Caco-2 (cell line): ENCODE measurements around the gene NUMA1. TPM values are rescaled to one million over a fixed set of nuclear protein-coding genes. Genes with fewer than 3 reads are reported as not detected.

ENCODE experiments used
- BruUV-seq: library from RNA; stranded (reverse); fragments of 400-500 nt; replicated peaks from 2 replicates; lab custom pipeline; 2021; lab: Mats Ljungman, UMichigan
- CTCF ChIA-PET: fragments of 300-600 bp; sonication (Branson Sonifier 250); formaldehyde crosslinking; loops from one replicate; lab custom pipeline; 2022; ENCODE audit warnings: antibody characterized with exemption; lab: Charles Lee
- POLR2A ChIA-PET: fragments of 300-600 bp; sonication (Branson Sonifier 250); formaldehyde crosslinking; loops from one replicate; lab custom pipeline; 2022; ENCODE audit warnings: antibody characterized with exemption; lab: Charles Lee
- DNase-seq, 2 experiments: peaks; one replicate each; pipeline versions ENCODE4 v3.0.0 to v3.0.0-alpha.2; 2020 to 2022
- H3K27me3 ChIP-seq: replicated peaks from 2 replicates; pipeline ENCODE4 v1.6.0; 2011; ENCODE audit warnings: low read length; ENCODE audit not compliant: control insufficient read depth, insufficient read depth
- H3K36me3 ChIP-seq: 2 replicates; pipeline ENCODE4 v1.5.1; 2011; ENCODE audit warnings: low read length; ENCODE audit not compliant: control insufficient read depth, insufficient read depth
- H3K4me1 ChIP-seq: fragments of 250-450 bp; sonication (Bioruptor Pico); 2 replicates; pipeline ENCODE4 v1.5.1; 2020; ENCODE audit warnings: mild to moderate bottlenecking
- H3K4me3 ChIP-seq: 2 replicates; pipeline ENCODE4 v1.5.1; 2011; ENCODE audit warnings: low read depth, mild to moderate bottlenecking, control low read depth, low read length
- H3K9me3 ChIP-seq: fragments of 250-450 bp; sonication (Bioruptor Pico); 2 replicates; pipeline ENCODE4 v1.5.1; 2020; ENCODE audit warnings: mild to moderate bottlenecking, moderate library complexity
- H3K27ac Mint-ChIP-seq: one replicate; pipeline ENCODE4 v1.8.0; 2022; ENCODE audit warnings: mixed read lengths; ENCODE audit not compliant: unreplicated experiment
- H3K27me3 Mint-ChIP-seq: one replicate; pipeline ENCODE4 v1.8.0; 2022; ENCODE audit warnings: mixed read lengths; ENCODE audit not compliant: insufficient read depth, unreplicated experiment
- H3K36me3 Mint-ChIP-seq: one replicate; pipeline ENCODE4 v1.8.0; 2022; ENCODE audit warnings: mild to moderate bottlenecking, mixed read lengths; ENCODE audit not compliant: insufficient read depth, unreplicated experiment
- H3K4me1 Mint-ChIP-seq: one replicate; pipeline ENCODE4 v1.8.0; 2022; ENCODE audit warnings: low read depth, mixed read lengths; ENCODE audit not compliant: unreplicated experiment
- H3K4me3 Mint-ChIP-seq: one replicate; pipeline ENCODE4 v1.8.0; 2022; ENCODE audit warnings: mild to moderate bottlenecking, moderate library complexity, mixed read lengths; ENCODE audit not compliant: unreplicated experiment
- H3K9me3 Mint-ChIP-seq: one replicate; pipeline ENCODE4 v1.8.0; 2022; ENCODE audit warnings: mixed read lengths; ENCODE audit not compliant: unreplicated experiment
- CTCF ChIP-seq, 2 experiments: fragments of 200-600 bp in 1 of 2; IDR thresholded peaks; 1 replicate in 1 of 2; 2 replicates in 1 of 2; pipeline versions ENCODE4 v1.5.1 to v1.8.0; 2011 to 2022; ENCODE audit warnings: antibody characterized with exemption in 1 of 2, control low read depth in 1 of 2, inconsistent platforms in 1 of 2, low read depth in 1 of 2, low read length in 1 of 2, mild to moderate bottlenecking in 1 of 2, moderate library complexity in 1 of 2; ENCODE audit not compliant: insufficient read depth in 1 of 2, severe bottlenecking in 1 of 2, unreplicated experiment in 1 of 2
- intact Hi-C: fragments of 100-400 bp; cut with micrococcal nuclease; formaldehyde crosslinking; loops from one replicate; pipeline ENCODE4 v1.10.0; 2022; ENCODE audit not compliant: unreplicated experiment
- total RNA-seq: library from RNA; stranded (reverse); gene quantifications from 2 replicates; pipeline ENCODE4 v1.2.3, GENCODE V29; 2022

The NUMA1 gene
- total RNA-seq, 1 experiment from 2014 or later = 190 TPM

- Histone ChIP-seq H3K4me3 (no peak overlapping the region), H3K4me1 (no peaks in the 10 kb centered on the region), H3K36me3 (peaks cover 40% of the 10 kb centered on the region), H3K9me3 (no peaks in the 10 kb centered on the region), H3K27me3 (no peaks in the 10 kb centered on the region)
- intact Hi-C loops = no loop called here
- Mint-ChIP-seq H3K36me3 (peaks cover 98% of the 10 kb centered on the region), H3K27ac (peak overlapping the region; percentile 16), H3K9me3 (no peaks in the 10 kb centered on the region), H3K4me3 (no peak overlapping the region), H3K27me3 (no peaks in the 10 kb centered on the region), H3K4me1 (no peaks in the 10 kb centered on the region)
- BruUV-seq = no TSS peak
- TF ChIP-seq CTCF (IDR thresholded peaks at IDR 0.05; ENCODE audit: insufficient read depth in 1 of 2, low read depth in 1 of 2, low read length in 1 of 2, severe bottlenecking in 1 of 2, unreplicated experiment in 1 of 2) = no peak
- POLR2A ChIA-PET = interaction anchor here (1.3 kb wide), 1 partner anchor 80 kb away, joined by 3 read pairs; the partner anchor contains the start of genes RNF121 and XNDC1N
- no peak for DNase-seq
- CTCF ChIA-PET = interaction anchor here (0.8 to 1.0 kb wide), 3 partner anchors 12 to 422 kb away, joined by 3 read pairs; no protein-coding TSS in a partner anchor
These were observed 71.2 kb downstream of the NUMA1 start for GRCh38 chr11:72009156-72009555.

- no peaks in the 10 kb centered on the region for H3K4me1 ChIP-seq
- peaks cover 98% of the 10 kb centered on the region for H3K36me3 Mint-ChIP-seq
- H3K4me3 Mint-ChIP-seq = no peak overlapping the region
- no peaks in the 10 kb centered on the region for H3K27me3 Mint-ChIP-seq
- H3K27me3 ChIP-seq = no peaks in the 10 kb centered on the region
- no TSS peak for BruUV-seq
- intact Hi-C loops = no loop called here
- no peaks in the 10 kb centered on the region for H3K9me3 Mint-ChIP-seq
- H3K4me3 ChIP-seq = no peak overlapping the region
- H3K4me1 Mint-ChIP-seq = no peaks in the 10 kb centered on the region
- ChIA-PET CTCF (interaction anchor here (0.8 to 0.9 kb wide), 2 partner anchors 12 to 422 kb away, joined by 3 read pairs; no protein-coding TSS in a partner anchor), POLR2A (interaction anchor here (1.3 kb wide), 1 partner anchor 80 kb away, joined by 3 read pairs; the partner anchor contains the start of genes RNF121 and XNDC1N)
- TF ChIP-seq CTCF (IDR thresholded peaks at IDR 0.05; ENCODE audit: insufficient read depth in 1 of 2, low read depth in 1 of 2, low read length in 1 of 2, severe bottlenecking in 1 of 2, unreplicated experiment in 1 of 2) = no peak
- DNase-seq = no peak
- peaks cover 39% of the 10 kb centered on the region for H3K36me3 ChIP-seq
- no peaks in the 10 kb centered on the region for H3K9me3 ChIP-seq
- peak overlapping the region; percentile 50 for H3K27ac Mint-ChIP-seq
These were observed 71.6 kb downstream of the NUMA1 start for GRCh38 chr11:72008728-72009127.

- CTCF ChIA-PET = no interaction called here
- DNase-seq = no peak
- Mint-ChIP-seq H3K27me3 (no peaks in the 10 kb centered on the region), H3K4me1 (no peaks in the 10 kb centered on the region), H3K27ac (peak overlapping the region; percentile 78), H3K9me3 (no peaks in the 10 kb centered on the region), H3K4me3 (peak overlapping the region; percentile 15), H3K36me3 (peaks cover 98% of the 10 kb centered on the region)
- no peak for TF ChIP-seq CTCF (IDR thresholded peaks at IDR 0.05; ENCODE audit: insufficient read depth in 1 of 2, low read depth in 1 of 2, low read length in 1 of 2, severe bottlenecking in 1 of 2, unreplicated experiment in 1 of 2)
- H3K9me3 ChIP-seq = no peaks in the 10 kb centered on the region
- no peak overlapping the region for H3K4me3 ChIP-seq
- no peaks in the 10 kb centered on the region for H3K4me1 ChIP-seq
- intact Hi-C loops = no loop called here
- POLR2A ChIA-PET = no interaction called here
- H3K36me3 ChIP-seq = peaks cover 43% of the 10 kb centered on the region
- TSS peak; percentile 9 for BruUV-seq
- no peaks in the 10 kb centered on the region for H3K27me3 ChIP-seq
These were observed 72.8 kb downstream of the NUMA1 start for GRCh38 chr11:72007587-72007986.
